MCF 10A (cell line): ENCODE data around the gene WNT7B. TPM values are rescaled to one million over a fixed set of nuclear protein-coding genes. Genes with fewer than 3 reads are reported as not detected.

Experiments used
- BruUV-seq: library from RNA; stranded (reverse); fragments of 400-500 nt; replicated peaks from 2 replicates; lab custom pipeline; 2021; lab: Mats Ljungman, UMichigan
- CTCF ChIA-PET: fragments of 300-600 bp; sonication (Branson Sonifier 250); formaldehyde crosslinking; extraction: SDS; loops from one replicate; lab custom pipeline; 2021; ENCODE audit warnings: antibody characterized with exemption, inconsistent platforms; lab: Yijun Ruan, JAX
- POLR2A ChIA-PET: fragments of 300-600, 350-650 bp; sonication (Branson Sonifier 250); formaldehyde crosslinking; extraction: SDS; loops from one replicate; lab custom pipeline; 2020; ENCODE audit warnings: antibody characterized with exemption, inconsistent platforms; lab: Yijun Ruan, JAX
- DNase-seq: peaks from one replicate; pipeline ENCODE4 v3.0.0-alpha.2; 2018; ENCODE audit not compliant: unreplicated experiment
- H3K27ac Mint-ChIP-seq: one replicate; pipeline ENCODE4 v1.8.0; 2022; ENCODE audit warnings: mild to moderate bottlenecking, low read depth, mixed read lengths; ENCODE audit not compliant: unreplicated experiment
- H3K27me3 Mint-ChIP-seq: one replicate; pipeline ENCODE4 v1.8.0; 2022; ENCODE audit warnings: mixed read lengths; ENCODE audit not compliant: insufficient read depth, unreplicated experiment
- H3K36me3 Mint-ChIP-seq: one replicate; pipeline ENCODE4 v1.8.0; 2022; ENCODE audit warnings: mild to moderate bottlenecking, moderate library complexity, mixed read lengths; ENCODE audit not compliant: insufficient read depth, unreplicated experiment
- H3K4me1 Mint-ChIP-seq: one replicate; pipeline ENCODE4 v1.8.0; 2022; ENCODE audit warnings: mixed read lengths; ENCODE audit not compliant: insufficient read depth, unreplicated experiment
- H3K4me3 Mint-ChIP-seq: one replicate; pipeline ENCODE4 v1.8.0; 2022; ENCODE audit warnings: mild to moderate bottlenecking, moderate library complexity, mixed read lengths; ENCODE audit not compliant: unreplicated experiment
- H3K9me3 Mint-ChIP-seq: one replicate; pipeline ENCODE4 v1.8.0; 2022; ENCODE audit warnings: mixed read lengths; ENCODE audit not compliant: unreplicated experiment
- intact Hi-C: fragments of 100-400 bp; cut with micrococcal nuclease; formaldehyde crosslinking; loops from 2 replicates; pipeline ENCODE4 v1.14.1; 2022
- total RNA-seq: library from RNA; stranded (reverse); gene quantifications from 2 replicates; pipeline ENCODE4 v1.2.3, GENCODE V29; 2022
- TF ChIP-seq, protein P1 (sequence below): fragments of 200-600 bp; IDR thresholded peaks from one replicate; pipeline ENCODE4 v1.8.0; 2022; ENCODE audit warnings: antibody characterized with exemption, mild to moderate bottlenecking; ENCODE audit not compliant: unreplicated experiment

The WNT7B gene
- total RNA-seq, 1 experiment from 2014 or later, result 0.28 TPM

GRCh38 chr22:45872659-45873263, 104.2 kb downstream of the WNT7B start:
- Mint-ChIP-seq H3K36me3 (peaks cover 6% of the 10 kb centered on the region), H3K4me1 (no peaks in the 10 kb centered on the region), H3K9me3 (peaks cover 16% of the 10 kb centered on the region), H3K27ac (no peak overlapping the region), H3K4me3 (no peak overlapping the region), H3K27me3 (peaks cover 51% of the 10 kb centered on the region)
- CTCF ChIA-PET, result interaction anchor here (0.6 to 4.3 kb wide), 2 partner anchors 9 to 257 kb away, joined by 3 to 33 read pairs; no protein-coding TSS in a partner anchor
- intact Hi-C loops, result no loop called here
- no TSS peak for BruUV-seq
- TF ChIP-seq, protein P1, sequence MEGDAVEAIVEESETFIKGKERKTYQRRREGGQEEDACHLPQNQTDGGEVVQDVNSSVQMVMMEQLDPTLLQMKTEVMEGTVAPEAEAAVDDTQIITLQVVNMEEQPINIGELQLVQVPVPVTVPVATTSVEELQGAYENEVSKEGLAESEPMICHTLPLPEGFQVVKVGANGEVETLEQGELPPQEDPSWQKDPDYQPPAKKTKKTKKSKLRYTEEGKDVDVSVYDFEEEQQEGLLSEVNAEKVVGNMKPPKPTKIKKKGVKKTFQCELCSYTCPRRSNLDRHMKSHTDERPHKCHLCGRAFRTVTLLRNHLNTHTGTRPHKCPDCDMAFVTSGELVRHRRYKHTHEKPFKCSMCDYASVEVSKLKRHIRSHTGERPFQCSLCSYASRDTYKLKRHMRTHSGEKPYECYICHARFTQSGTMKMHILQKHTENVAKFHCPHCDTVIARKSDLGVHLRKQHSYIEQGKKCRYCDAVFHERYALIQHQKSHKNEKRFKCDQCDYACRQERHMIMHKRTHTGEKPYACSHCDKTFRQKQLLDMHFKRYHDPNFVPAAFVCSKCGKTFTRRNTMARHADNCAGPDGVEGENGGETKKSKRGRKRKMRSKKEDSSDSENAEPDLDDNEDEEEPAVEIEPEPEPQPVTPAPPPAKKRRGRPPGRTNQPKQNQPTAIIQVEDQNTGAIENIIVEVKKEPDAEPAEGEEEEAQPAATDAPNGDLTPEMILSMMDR, result no peak
- no peak for DNase-seq
- POLR2A ChIA-PET, result no interaction called here

GRCh38 chr22:45871721-45872120, 105.2 kb downstream of the WNT7B start:
- Mint-ChIP-seq H3K36me3 (peaks cover 6% of the 10 kb centered on the region), H3K27ac (no peak overlapping the region), H3K4me1 (no peaks in the 10 kb centered on the region), H3K9me3 (peaks cover 16% of the 10 kb centered on the region), H3K27me3 (peaks cover 54% of the 10 kb centered on the region), H3K4me3 (no peak overlapping the region)
- CTCF ChIA-PET, result interaction anchor here (4.3 kb wide), 1 partner anchor 8 kb away, joined by 33 read pairs; no protein-coding TSS in a partner anchor
- intact Hi-C loops, result no loop called here
- TF ChIP-seq, protein P1, result no peak
- no peak for DNase-seq
- POLR2A ChIA-PET, result no interaction called here
- no TSS peak for BruUV-seq

Other genes with a start within 250 kb of the WNT7B start
- 8.0 and 10.1 TPM in 2 replicates for gene PPARA, start 173.4 kb upstream of the WNT7B start, total RNA-seq